COR-L47 (cell line): ENCODE results near the gene OR1M1.
"Not testable (repeated sequence)": the region's sequence is repeated elsewhere in the genome, so short reads cannot be mapped to it uniquely, and the experiment has no call there.

Experiments used
- DNase-seq: peaks from one replicate; lab custom pipeline; 2025; lab: John Stamatoyannopoulos, UW

OR1M1 gene, protein sequence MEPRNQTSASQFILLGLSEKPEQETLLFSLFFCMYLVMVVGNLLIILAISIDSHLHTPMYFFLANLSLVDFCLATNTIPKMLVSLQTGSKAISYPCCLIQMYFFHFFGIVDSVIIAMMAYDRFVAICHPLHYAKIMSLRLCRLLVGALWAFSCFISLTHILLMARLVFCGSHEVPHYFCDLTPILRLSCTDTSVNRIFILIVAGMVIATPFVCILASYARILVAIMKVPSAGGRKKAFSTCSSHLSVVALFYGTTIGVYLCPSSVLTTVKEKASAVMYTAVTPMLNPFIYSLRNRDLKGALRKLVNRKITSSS

DNA sequence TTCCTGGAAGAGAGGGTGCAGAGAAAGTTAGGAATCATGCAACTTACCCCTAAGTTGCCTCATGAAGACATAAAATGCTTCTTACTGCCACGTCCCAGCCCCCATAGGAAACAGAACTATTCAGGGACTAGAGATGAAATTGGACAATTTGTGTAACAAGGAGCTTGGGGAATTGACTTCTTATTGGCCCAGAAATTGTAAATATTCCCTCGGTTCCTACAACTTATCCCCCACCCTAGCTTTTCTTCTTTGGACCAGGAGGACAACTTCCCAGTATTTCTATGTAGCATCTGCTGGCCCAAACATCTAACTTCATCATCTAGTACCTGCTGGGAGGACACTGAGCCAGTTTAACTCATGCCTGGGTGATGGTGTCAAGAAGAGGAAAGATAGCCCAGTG, at the start of gene OR1M1:
Gene OR1M1 (plus strand): TSS at position 301 of the 400 bp plus-strand sequence. CDS start 6,184 bp downstream, outside the sequence.
- DNase-seq: no peak

DNA sequence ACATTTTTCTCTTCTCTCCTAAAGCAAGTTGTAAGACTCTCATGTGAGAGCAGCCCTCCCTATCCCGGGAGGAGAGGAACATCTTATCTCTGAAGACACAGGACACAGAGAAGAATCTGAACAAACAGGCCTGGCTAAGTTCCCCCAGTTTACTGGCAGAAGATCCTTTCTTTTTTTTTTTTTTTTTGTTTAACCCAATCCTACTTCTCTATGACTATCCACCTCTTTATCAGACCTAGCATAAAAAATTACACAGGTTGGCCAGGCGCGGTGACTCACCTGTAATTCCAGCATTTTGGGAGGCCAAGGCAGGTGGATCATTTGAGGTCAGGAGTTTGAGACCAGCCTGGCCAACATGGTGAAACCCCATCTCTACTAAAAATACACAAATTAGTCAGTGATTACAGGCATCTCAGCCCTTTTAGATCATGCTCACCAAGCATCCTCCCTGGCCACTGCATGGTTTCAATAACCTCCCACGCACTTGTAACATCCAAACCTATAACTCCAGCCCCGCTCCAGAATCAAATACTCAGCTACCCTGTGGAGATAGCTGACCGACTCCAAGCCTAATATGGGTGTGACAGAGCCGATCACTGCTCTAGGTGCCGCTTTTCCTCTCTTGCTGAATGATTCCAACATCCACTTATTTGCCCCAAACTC, 49.3 kb upstream of the OR1M1 start:
- no peak for DNase-seq

DNA sequence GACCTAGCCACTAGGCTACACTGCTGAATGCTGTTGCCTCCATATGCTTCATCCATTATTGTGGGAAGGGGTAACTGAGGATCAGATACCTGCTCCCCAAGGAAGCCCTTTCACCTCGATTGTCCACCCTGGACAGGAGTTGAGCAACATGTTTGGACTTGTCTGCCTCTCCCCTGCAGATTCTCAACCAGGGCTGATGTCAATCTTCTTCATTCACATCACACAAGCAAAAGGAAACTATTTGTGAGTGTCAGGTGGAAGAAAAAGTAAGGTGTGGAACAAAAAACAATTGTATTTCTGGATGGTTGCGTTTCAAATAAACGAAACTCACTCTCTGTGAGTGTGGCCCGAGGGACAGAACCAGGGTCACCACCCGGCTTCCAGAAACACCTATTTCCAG, 47.1 kb upstream of the OR1M1 start:
- DNase-seq: no peak

DNA sequence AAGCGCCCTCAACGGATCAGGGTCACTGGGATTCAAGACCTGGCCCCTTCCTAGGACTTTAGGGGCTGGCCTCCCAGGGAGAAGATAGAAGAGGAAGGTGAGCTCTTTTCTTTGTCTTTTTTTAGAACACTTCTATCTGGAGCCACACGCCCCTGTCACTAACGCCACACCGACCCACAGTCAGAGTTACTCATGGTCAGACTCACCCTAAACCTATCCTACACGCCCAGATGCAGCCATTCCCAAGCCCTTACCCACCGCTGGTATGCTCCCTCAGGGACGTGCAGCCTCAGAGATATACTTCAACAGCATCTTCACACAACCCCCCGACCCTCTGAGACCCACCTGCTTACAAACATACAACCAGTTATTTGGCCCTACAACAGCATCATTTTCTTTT, 46.7 kb upstream of the OR1M1 start:
- DNase-seq: no peak

DNA sequence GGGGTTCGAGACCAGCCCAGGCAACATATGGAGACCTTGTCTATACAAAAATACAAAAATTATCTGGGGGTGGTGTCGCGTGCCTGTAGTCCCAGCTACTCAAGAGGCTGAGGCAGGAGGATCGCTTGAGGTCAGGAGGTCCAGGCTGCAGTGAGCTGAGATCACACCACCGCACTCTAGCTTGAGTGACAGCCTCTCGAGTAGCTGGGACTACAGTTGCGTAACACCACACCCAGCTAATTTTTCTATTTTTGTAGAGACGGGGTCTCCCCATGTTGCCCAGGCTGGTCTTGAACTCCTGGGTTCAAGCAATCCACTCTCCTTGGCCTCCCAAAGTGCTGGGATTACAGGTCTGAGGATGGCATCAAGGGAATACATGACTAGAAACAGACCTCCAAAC, 45.8 kb upstream of the OR1M1 start:
- DNase-seq: no peak

DNA sequence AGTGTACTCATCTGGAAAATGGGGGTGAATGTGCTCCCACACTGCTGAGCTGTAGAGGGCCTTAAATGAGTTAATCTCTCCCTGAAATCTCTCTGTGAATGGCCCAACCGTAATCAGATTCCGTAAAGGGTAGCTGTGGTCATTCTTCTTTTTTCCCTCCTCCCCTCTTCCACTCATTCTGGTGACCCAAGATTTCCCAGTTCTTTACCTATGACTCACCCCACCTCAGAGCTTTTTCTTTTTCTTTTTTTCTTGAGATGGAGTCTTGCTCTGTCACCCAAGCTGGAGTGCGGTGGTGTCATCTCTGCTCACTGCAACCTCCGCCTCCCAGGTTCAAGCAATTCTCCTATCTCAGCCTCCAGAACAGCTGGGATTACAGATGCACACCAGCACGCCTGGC, 43.3 kb upstream of the OR1M1 start:
- no peak for DNase-seq

DNA sequence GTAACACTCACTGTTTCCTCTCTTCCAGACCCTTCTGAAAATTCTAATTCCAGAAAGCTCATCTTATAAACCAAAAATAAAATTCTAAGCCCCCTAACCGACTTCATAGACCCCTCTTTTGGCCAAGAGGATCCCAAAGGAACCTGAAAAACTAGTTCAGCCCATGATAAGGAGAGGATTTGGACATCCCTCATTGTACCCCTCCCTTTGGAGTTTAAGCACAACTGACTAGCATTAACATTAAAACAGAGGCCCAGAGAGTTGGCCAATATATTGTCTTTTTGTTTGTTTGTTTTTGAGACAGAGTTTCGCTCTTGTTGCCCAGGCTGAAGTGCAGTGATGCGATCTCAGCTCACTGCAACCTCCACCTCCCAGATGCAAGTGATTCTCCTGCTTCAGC, 42.4 kb upstream of the OR1M1 start:
- no peak for DNase-seq

DNA sequence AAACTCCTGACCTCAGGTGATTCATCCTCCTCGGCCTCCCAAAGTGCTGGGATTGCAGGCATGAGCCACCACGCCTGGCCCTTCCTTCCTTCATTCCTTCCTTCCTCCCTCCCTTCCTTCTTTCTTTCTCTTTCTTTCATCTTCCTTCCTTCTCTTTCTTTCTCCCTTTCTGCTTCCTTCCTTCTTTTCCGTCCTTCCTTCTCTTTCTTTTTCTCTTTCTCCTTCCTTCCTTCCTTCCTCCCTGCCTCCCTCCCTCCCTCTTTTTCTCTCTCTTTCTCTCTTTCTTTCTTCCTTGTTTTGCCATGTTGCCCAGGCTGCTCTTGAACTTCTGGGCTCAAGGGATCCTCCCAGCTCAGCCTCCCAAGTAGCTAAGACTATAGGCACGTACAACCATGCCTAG, 40.2 kb upstream of the OR1M1 start:
- DNase-seq: no peak

DNA sequence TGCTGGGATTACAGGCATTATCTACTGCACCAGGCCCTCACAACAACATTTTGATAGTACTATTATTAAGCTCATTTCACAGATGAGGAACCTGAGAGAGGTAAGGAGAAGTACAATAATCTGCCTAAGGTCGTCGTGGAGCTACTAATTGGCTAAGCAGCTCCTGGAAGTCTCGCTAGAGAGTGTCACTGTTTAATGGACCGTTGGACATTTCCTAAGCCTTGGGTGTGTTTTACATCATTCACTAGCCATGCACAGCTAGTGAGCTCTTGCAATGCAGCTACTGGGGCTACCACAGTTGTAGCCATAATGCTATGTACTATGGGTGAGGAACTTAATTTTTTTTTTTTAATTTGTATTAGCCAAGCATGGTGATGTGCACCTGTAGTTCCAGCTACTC, 34.0 kb upstream of the OR1M1 start:
- DNase-seq: no peak

DNA sequence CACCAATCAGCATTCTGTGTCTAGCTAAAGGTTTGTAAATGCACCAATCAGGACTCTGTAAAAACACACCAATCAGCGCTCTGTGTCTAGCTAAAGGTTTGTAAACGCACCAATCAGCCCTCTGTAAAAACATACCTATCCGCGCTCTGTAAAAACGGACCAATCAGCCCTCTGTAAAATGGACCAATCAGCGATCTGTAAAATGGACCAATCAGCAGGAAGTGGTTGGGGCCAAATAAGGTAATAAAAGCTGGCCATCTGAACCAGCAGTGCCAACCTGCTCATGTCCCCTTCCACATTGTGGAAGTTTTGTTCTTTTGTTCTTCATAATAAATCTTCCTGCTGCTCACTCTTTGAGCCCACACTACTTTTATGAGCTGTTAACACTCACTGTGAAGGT, 33.2 kb upstream of the OR1M1 start:
- not testable (repeated sequence) for DNase-seq

DNA sequence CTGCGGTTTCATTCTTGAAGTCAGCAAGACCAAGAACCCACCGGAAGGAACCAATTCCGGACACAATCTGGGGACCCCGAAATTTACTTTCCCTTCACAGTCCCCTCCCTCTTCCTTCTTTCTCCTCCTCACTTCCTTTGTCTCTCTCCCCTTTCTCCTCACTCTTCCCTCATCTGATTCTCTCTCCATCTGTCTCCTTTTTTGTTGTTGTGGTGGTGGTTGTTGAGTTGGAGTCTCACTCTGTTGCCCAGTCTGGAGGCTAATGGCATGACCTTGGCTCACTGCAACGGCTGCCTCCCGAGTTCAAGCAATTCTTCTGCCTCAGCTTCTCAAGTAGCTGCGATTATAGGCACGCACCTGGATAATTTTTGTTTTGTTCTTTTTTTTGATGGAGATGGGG, 32.7 kb upstream of the OR1M1 start:
- no peak for DNase-seq

DNA sequence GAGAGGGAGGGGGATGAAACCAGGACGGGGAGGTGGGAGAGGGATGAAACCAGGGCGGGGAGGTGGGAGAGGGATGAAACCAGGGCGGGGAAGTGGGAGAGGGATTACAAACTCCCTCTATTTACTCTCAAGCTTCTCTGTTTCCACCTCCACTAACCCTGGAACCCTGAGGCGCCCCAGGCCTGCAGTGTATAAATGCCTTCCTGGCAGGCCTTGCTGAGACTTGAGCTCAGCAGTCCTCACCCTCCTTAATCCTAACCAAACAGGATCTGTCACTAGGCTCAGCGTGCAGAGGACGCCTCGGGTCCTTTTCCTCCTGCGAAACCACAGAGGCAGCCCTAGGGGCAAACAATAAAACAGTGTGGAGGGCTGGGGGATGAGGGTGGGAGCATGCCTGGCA, 32.1 kb upstream of the OR1M1 start:
- no peak for DNase-seq

DNA sequence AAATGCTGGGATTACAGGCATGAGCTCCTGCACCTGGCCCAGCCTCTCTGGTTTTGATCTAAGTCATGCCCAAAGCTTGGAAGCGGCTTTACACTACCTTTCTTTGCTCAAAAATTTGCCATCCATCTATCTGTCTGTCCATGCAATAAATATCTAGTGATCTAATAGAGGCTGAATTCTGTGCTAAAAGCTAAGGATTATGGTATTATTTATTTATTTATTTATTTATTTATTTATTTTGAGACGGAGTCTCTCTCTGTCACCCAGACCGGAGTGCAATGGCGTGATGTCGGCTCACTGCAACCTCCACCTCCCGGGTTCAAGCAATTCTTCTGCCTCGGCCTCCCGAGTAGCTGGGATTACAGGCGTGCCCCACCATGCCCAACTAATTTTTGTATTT, 30.7 kb upstream of the OR1M1 start:
- not testable (repeated sequence) for DNase-seq

DNA sequence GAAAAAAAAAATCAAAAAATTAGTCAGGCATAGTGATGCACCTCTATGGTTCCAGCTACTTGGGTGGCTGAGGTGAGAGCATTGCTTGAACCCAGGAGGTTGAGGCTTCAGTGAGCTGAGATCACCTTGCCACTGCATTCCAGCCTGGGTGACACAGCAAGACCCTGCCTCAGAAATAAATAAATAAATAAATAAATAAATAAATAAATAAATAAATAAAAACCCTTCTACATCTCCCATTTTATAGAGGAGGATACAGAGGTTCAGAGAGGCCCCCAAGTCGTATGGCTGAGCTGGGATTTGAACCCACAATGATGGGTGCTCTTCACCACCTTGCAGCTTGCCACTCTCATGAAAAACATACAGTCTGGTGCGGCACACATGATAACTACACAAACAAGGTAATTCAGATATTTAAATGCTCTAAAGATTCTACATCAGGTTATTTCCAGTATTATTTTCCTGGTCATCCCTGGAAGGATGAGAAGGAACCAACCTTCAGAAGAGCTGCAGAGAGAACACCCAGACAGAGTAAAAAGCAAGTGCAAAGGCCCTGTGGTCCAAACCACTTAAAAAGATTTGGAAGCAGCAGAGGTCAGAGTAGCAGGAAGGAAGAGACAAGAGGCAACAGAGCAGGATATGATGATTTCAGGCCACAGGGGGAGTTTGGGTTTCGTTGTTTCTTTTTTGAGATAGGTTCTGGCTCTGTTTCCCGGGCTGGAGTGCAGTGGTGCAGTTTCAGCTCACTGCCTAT, 29.2 kb upstream of the OR1M1 start:
- DNase-seq: no peak

DNA sequence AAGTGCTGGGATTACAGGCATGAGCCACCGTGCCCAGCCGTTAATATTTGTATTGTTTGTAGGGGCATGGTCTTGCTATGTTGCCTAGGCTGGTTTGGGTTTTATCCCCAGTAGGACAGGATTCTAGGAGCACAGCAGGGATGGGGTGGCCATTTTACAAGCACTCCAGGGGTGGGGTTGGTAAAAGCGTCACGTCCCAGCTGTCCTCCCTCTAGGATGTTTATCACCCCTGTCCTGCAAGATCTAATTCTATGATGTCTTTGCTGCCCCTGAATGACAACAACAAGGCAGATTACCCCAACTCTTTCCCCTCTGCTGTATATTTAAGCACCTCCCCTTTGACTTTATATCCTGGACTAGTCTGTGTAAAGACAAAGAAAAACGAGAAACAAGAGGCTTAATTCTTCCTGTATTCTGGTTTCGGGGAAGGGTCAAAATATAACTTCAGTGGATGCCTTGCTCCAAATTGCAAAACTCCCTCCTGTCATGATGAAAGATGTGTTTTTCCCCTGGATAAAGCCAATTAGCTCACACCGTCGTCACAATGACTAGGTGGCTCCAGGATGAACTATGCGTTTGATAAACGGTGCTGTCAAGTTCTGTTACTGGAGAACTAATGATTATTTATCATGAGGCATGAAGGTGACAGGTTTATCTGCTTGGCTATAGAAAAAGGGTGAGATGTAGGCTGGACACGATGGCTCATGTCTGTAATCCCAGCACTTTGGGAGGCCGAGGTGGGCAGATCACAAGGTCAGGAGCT, 27.8 kb upstream of the OR1M1 start:
- DNase-seq: no peak

DNA sequence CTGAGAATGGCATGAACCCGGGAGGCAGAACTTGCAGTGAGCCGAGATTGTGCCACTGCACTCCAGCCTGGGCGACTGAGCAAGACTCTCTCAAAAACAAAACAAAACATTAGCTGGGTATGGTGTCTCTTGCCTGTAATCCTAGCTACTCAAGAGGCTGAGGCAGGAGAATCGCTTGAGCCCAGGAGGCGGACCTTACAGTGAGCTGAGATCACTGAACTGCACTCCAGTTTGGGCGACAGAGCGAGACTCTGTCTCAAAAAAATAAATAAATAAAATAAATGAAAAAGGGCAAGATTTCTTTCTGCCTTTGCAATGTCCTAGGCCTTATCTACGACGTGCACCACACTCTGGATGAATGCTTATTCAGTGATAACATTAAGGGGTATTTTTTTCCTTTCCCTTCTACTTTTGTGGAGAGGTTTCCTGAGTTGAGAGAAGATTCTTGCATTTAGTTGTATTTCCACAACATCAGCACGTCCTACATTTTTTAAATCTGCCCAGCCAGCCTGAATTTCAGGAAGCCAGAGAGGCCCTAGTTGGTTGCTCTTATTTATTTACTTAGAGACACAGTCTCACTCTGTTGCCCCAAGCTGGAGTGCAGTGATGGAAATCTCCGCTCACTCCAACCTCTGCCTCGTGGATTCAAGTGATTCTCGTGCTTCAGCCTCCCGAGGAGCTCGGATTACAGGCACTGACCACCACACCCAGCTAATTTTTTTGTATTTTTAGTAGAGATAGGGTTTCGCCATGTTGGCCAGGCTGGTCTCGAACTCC, 26.1 kb upstream of the OR1M1 start:
- no peak for DNase-seq

DNA sequence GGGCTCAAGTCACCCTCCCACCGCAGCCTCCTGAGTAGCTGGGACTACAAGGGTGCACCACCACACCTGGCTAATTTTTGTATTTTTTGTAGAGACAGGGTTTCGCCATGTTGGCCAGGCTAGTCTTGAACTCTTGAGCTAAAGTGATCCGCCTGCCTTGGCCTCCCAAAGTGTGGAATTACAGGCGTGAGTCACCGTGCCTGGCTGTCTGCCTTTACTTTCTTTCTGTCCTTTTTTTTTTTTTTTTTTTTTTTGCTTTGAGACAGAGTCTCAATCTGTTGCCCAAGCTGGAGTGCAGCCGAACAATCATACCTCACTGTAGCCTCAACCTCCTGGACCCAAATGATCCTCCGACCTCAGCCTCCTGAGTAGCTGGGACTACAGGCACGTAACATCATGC, 25.0 kb upstream of the OR1M1 start:
- DNase-seq: no peak

DNA sequence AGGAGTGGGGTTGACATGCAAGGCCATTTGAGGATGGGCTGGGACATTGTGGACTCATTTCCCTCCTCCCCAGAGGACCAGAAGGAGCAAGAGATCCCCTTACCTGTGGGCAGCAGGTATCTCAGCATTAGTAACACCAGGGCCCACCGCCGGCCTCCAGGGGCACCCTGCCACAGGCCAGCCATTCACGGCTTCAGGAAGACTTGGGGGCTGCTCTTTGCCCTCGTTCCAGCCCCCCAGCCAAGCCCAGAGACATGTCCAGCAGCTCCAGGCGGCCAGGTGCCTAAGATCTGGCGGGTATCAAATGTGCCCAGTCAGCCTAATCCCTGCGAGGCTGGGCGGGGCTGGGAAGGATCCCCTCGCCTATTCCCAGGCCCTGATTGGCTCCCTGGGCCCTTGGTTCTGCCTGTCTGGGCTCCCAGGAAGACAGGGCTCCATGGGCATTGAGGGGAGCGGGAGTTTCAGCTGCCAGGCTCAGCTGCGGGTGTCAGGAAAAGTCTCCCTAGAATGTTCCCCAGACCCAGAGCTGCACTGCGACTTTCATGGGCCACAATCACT, 21.3 kb upstream of the OR1M1 start:
- no peak for DNase-seq

DNA sequence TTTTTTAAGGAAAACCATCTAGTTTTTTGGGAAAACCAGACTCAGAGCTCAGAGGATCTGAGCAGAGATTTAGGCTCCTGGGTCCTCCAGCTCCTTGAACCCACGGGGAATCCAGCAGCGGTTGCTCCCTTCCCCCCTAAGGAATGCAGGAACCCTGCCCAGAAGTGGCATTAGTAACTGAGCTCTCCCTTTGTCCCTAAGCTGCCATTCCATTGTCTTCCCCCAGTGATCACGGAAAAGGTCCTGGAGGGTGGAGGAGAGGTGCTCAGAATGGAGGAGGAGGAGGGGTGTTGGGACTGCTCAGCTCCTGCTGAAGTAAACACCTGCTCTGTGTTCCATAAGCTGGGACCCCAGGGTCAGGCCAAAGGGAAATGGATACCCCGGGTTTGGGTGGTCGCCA, 16.8 kb upstream of the OR1M1 start:
- DNase-seq: no peak

DNA sequence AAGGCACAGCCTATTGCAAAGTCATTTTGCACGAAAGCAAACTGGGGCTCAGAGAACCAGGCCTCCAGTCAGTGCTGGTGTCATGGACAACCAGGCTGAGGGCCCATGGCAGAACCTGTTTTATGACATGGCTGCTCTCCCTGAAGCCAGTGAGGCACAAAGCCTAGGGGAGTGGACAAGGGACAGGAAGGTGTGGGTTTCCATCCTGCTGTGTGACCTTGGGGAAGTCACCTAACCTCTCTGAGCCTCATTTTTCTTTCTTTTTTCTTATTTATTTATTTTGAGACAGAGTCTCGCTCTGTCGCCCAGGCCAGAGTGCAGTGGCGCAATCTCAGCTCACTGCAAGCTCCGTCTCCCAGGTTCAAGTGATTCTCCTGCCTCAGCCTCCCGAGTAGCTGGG, 15.1 kb upstream of the OR1M1 start:
- not testable (repeated sequence) for DNase-seq

DNA sequence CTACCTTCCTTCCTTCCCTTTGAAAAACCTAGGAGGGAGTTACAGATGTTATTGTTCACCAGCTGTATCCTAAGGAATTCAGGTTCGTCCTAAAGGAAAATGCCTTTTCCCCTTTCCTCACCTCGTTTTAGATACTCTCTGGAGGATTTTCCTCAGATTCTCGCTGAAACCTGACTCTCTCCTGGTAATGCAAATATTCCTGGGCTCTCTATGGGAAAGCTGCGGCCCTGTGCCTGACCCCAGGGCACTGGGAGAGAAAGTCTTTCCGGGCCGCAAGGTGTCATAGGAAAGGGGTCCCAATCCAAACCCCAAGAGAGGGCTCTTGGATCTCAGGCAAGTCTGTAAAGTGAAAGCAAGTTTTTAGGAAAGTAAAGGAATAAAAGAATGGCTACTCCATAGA, 13.1 kb upstream of the OR1M1 start:
- no peak for DNase-seq
